MCF 10A (cell line): ENCODE results near the gene ALB. TPM values are rescaled to one million over a fixed set of nuclear protein-coding genes. Genes with fewer than 3 reads are reported as not detected.

Experiments
- BruUV-seq: library from RNA; stranded (reverse); fragments of 400-500 nt; replicated peaks from 2 replicates; lab custom pipeline; 2021; lab: Mats Ljungman, UMichigan
- CTCF ChIA-PET: fragments of 300-600 bp; sonication (Branson Sonifier 250); formaldehyde crosslinking; extraction: SDS; loops from one replicate; lab custom pipeline; 2021; ENCODE audit warnings: antibody characterized with exemption, inconsistent platforms; lab: Yijun Ruan, JAX
- POLR2A ChIA-PET: fragments of 300-600, 350-650 bp; sonication (Branson Sonifier 250); formaldehyde crosslinking; extraction: SDS; loops from one replicate; lab custom pipeline; 2020; ENCODE audit warnings: antibody characterized with exemption, inconsistent platforms; lab: Yijun Ruan, JAX
- DNase-seq: peaks from one replicate; pipeline ENCODE4 v3.0.0-alpha.2; 2018; ENCODE audit not compliant: unreplicated experiment
- H3K27ac Mint-ChIP-seq: one replicate; pipeline ENCODE4 v1.8.0; 2022; ENCODE audit warnings: mild to moderate bottlenecking, low read depth, mixed read lengths; ENCODE audit not compliant: unreplicated experiment
- H3K27me3 Mint-ChIP-seq: one replicate; pipeline ENCODE4 v1.8.0; 2022; ENCODE audit warnings: mixed read lengths; ENCODE audit not compliant: insufficient read depth, unreplicated experiment
- H3K36me3 Mint-ChIP-seq: one replicate; pipeline ENCODE4 v1.8.0; 2022; ENCODE audit warnings: mild to moderate bottlenecking, moderate library complexity, mixed read lengths; ENCODE audit not compliant: insufficient read depth, unreplicated experiment
- H3K4me1 Mint-ChIP-seq: one replicate; pipeline ENCODE4 v1.8.0; 2022; ENCODE audit warnings: mixed read lengths; ENCODE audit not compliant: insufficient read depth, unreplicated experiment
- H3K4me3 Mint-ChIP-seq: one replicate; pipeline ENCODE4 v1.8.0; 2022; ENCODE audit warnings: mild to moderate bottlenecking, moderate library complexity, mixed read lengths; ENCODE audit not compliant: unreplicated experiment
- H3K9me3 Mint-ChIP-seq: one replicate; pipeline ENCODE4 v1.8.0; 2022; ENCODE audit warnings: mixed read lengths; ENCODE audit not compliant: unreplicated experiment
- CTCF ChIP-seq: fragments of 200-600 bp; IDR thresholded peaks from one replicate; pipeline ENCODE4 v1.8.0; 2022; ENCODE audit warnings: antibody characterized with exemption, mild to moderate bottlenecking; ENCODE audit not compliant: unreplicated experiment
- intact Hi-C: fragments of 100-400 bp; cut with micrococcal nuclease; formaldehyde crosslinking; loops from 2 replicates; pipeline ENCODE4 v1.14.1; 2022
- total RNA-seq: library from RNA; stranded (reverse); gene quantifications from 2 replicates; pipeline ENCODE4 v1.2.3, GENCODE V29; 2022

Gene ALB
- total RNA-seq, 1 experiment from 2014 or later, result not detected

GRCh38 chr4:73422458-73422752 is 18.3 kb downstream of the ALB start:
- no peak for DNase-seq
- no peak overlapping the region for H3K4me3 Mint-ChIP-seq
- no peak overlapping the region for H3K27ac Mint-ChIP-seq
- no peaks in the 10 kb centered on the region for H3K9me3 Mint-ChIP-seq
- intact Hi-C loops, result no loop called here
- H3K36me3 Mint-ChIP-seq, result no peaks in the 10 kb centered on the region
- ChIA-PET POLR2A (no interaction called here), CTCF (interaction anchor here (0.8 kb wide), 1 partner anchor 11 kb away, joined by 4 read pairs; no protein-coding TSS in a partner anchor)
- no TSS peak for BruUV-seq
- H3K27me3 Mint-ChIP-seq, result peaks cover 21% of the 10 kb centered on the region
- no peak for TF ChIP-seq CTCF
- no peaks in the 10 kb centered on the region for H3K4me1 Mint-ChIP-seq

- POLR2A ChIA-PET, result no interaction called here
- CTCF ChIA-PET, result interaction anchor here (0.8 kb wide), 1 partner anchor 10 kb away, joined by 4 read pairs; no protein-coding TSS in a partner anchor
- no peak overlapping the region for H3K4me3 Mint-ChIP-seq
- H3K4me1 Mint-ChIP-seq, result no peaks in the 10 kb centered on the region
- H3K36me3 Mint-ChIP-seq, result no peaks in the 10 kb centered on the region
- no peak overlapping the region for H3K27ac Mint-ChIP-seq
- no peak for DNase-seq
- H3K27me3 Mint-ChIP-seq, result peaks cover 24% of the 10 kb centered on the region
- intact Hi-C loops, result no loop called here
- TF ChIP-seq CTCF, result no peak
- no TSS peak for BruUV-seq
- no peaks in the 10 kb centered on the region for H3K9me3 Mint-ChIP-seq
Observed at GRCh38 chr4:73423184-73423583, 19.1 kb downstream of the ALB start.

GRCh38 chr4:73426666-73427065 is 22.6 kb downstream of the ALB start:
- no peaks in the 10 kb centered on the region for H3K9me3 Mint-ChIP-seq
- POLR2A ChIA-PET, result interaction anchor here (1.1 kb wide), 1 partner anchor 12 kb away, joined by 4 read pairs; no protein-coding TSS in a partner anchor

GRCh38 chr4:73429118-73429517 is 25.0 kb downstream of the ALB start:
- intact Hi-C loops, result no loop called here
- DNase-seq, result no peak
- no peak for TF ChIP-seq CTCF
- Mint-ChIP-seq H3K27ac (no peak overlapping the region), H3K36me3 (no peaks in the 10 kb centered on the region), H3K4me3 (no peak overlapping the region), H3K9me3 (no peaks in the 10 kb centered on the region), H3K4me1 (no peaks in the 10 kb centered on the region), H3K27me3 (peaks cover 44% of the 10 kb centered on the region)
- BruUV-seq, result no TSS peak
- CTCF ChIA-PET, result interaction anchor here (1.2 kb wide), 1 partner anchor 17 kb away, joined by 4 read pairs; no protein-coding TSS in a partner anchor
- POLR2A ChIA-PET, result interaction anchor here (0.7 kb wide), 1 partner anchor 11 kb away, joined by 4 read pairs; no protein-coding TSS in a partner anchor

More at GRCh38 chr4:73426666-73427065, 22.6 kb downstream of the ALB start:
- no peak for DNase-seq
- BruUV-seq, result no TSS peak
- TF ChIP-seq CTCF, result no peak
- Mint-ChIP-seq H3K36me3 (no peaks in the 10 kb centered on the region), H3K27ac (no peak overlapping the region), H3K27me3 (peaks cover 36% of the 10 kb centered on the region), H3K4me1 (no peaks in the 10 kb centered on the region), H3K4me3 (no peak overlapping the region)
- CTCF ChIA-PET, result interaction anchor here (0.6 to 1.2 kb wide), 3 partner anchors 19 to 87 kb away, joined by 3 to 6 read pairs (median 3); no protein-coding TSS in a partner anchor
- intact Hi-C loops, result no loop called here
